GM19240 (cell line): ENCODE measurements around the gene TXNRD2.

Experiments used
- DNase-seq: peaks from one replicate; pipeline ENCODE4 v3.0.0; 2011; ENCODE audit warnings: low spot score; ENCODE audit not compliant: insufficient read length

The TXNRD2 gene

GRCh38 chr22:19826619-19826950 lies 115.0 kb downstream of the TXNRD2 start:
- no peak for DNase-seq

- no peak for DNase-seq
Observed at GRCh38 chr22:19825904-19826618, 115.6 kb downstream of the TXNRD2 start.
